HG03139 (cell line): ENCODE measurements around the gene LGALS4.
"Not testable (repeated sequence)": the region's sequence is repeated elsewhere in the genome, so short reads cannot be mapped to it uniquely, and the experiment has no call there.

Experiments used
- ATAC-seq: cut with Tn5 transposase; IDR thresholded peaks from one replicate; pipeline ENCODE4 v1.9.1; 2021; ENCODE audit not compliant: unreplicated experiment

The LGALS4 gene

GRCh38 chr19:38812841-38813320 is at the start of gene LGALS4:
Gene LGALS4 (minus strand): TSS chr19:38812945. CDS start chr19:38812886, 59 bp downstream.
- ATAC-seq, result no peak

DNA sequence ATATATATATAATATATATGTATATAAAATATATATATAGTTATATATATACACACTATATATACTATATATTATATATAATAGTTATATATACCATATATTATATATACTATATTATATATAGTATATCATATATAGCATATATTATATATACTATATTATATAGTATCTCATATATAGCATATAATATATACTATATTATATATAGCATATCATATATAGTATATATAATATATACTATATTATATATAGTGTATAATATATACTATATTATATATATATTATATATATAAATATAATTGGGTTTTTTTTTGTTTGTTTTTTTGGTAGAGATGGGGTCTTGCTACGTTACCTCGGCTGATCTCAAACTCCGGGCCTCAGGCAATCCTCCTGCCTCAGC is 48.6 kb upstream of the LGALS4 start:
- no peak for ATAC-seq

DNA sequence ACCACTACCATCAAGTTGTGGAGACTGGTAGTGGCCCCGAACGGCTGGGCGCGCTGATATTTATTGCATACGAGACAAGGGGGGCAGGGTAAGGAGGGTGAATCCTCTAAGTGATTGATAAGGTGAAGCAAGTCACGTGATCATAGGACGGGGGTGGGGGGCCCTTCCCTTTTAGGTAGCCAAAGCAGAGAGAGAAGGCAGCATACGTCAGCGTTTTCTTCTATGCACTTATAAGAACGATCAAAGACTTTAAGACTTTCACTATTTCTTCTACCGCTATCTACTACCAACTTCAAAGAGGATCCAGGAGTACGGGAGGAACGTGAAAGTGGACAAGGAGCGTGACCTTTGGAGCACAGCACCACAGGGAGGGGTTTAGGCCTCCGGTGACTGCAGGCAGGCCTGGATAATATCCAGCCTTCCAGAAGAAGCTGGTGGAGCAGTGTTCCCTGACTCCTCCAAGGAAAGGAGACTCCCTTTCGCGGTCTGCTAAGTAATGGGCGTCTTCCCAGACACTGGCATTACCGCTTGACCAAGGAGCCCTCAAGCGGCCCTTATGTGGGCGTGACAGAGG is 47.0 kb upstream of the LGALS4 start:
- not testable (repeated sequence) for ATAC-seq

- ATAC-seq, result no peak
Measured at GRCh38 chr19:38856813-38857212, 44.1 kb upstream of the LGALS4 start.

- not testable (repeated sequence) for ATAC-seq
Measured at GRCh38 chr19:38855751-38856150, 43.0 kb upstream of the LGALS4 start.

GRCh38 chr19:38854961-38855360 is 42.2 kb upstream of the LGALS4 start:
- ATAC-seq, result not testable (repeated sequence)

DNA sequence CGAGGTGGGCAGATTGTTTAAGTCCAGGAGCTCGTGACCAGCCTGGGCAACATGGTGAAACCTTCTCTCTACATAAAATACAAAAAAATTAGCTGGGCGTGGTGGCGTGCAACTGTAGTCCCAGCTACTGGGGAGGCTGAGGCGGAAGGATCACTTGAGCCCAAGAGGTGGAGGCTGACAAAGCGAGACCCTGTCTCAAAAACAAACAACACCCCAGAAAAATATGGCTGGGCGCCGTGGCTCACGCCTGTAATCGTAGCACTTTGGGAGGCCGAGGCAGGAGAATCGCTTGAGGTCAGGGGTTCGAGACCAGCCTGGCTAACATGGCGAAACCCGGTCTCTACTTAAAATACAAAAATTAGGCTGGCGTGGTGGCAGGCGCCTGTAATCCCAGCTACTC is 40.5 kb upstream of the LGALS4 start:
- ATAC-seq, result no peak

GRCh38 chr19:38852231-38853044 is 39.7 kb upstream of the LGALS4 start:
- no peak for ATAC-seq

GRCh38 chr19:38851622-38852230 is 39.0 kb upstream of the LGALS4 start:
- peak; percentile 23 for ATAC-seq

GRCh38 chr19:38850976-38851621 is 38.4 kb upstream of the LGALS4 start:
- ATAC-seq, result no peak

DNA sequence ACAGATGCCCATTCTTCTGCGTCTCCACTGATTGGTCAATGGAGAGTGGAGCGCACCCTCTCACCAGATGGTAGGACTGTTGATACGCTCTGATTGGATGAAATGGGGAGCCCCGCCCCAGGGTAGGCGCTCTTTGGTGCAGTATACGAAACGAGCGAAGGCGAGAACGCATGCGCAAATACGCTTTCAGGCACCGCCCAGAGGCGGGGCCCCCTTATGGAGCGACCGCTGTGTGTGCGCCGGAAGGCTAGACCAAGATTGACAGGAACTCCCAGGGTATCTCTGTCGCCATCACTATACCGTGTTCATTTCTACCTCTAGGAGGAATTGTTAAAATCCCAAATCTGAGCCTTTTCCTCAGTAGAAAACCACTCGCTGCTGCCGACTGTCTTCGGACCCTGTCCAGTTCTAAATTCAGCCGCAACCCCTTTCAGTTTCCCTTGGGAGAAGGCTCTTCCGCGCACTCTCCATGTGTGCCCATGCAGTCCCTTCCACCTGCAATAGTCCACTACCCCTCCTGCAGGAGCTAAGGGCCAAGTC is 37.8 kb upstream of the LGALS4 start:
- peak; percentile 62 for ATAC-seq

- peak; percentile 41 for ATAC-seq
Measured at GRCh38 chr19:38849860-38850435, 37.2 kb upstream of the LGALS4 start, which contains the start of gene HNRNPL. Gene HNRNPL (minus strand): TSS chr19:38849986. CDS start chr19:38849966, 20 bp downstream.

DNA sequence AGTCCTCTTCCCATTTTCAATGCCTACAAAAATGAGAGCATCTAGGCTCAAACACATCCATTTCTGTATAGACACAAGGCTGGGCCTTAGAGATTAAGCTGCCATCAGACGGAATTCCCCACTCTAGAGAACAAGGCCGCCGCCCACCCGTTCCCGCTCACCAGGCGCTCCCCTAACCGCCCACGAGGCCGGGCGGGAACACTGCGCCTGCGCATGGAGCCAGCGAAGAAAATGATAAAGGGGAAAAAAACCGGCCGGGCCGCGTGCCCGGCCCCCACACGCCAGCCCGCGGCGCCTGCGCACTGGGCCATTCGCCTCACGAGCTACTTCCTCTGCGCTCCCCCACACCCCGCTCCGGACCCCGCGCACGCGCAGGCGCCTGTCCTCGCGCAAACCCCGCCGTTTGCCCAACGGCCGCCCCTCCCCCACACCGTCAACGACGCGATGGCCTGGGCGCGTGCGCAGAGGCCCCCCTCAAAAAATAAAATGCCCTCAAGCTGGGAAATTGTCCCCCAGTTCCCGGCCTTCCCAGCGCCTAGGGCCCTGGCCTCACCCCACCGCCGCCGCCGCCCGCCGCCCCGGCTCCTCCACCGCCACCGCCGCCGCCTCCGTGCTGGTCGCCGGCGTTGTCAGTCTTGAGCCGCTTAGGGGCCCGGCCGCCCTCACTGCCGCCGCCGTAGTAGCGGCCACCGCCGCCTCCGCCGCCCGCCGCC is 36.6 kb upstream of the LGALS4 start:
- ATAC-seq, result peak; percentile 18

- no peak for ATAC-seq
Measured at GRCh38 chr19:38848299-38849146, 35.8 kb upstream of the LGALS4 start.

GRCh38 chr19:38846097-38846496 is 33.4 kb upstream of the LGALS4 start:
- no peak for ATAC-seq

DNA sequence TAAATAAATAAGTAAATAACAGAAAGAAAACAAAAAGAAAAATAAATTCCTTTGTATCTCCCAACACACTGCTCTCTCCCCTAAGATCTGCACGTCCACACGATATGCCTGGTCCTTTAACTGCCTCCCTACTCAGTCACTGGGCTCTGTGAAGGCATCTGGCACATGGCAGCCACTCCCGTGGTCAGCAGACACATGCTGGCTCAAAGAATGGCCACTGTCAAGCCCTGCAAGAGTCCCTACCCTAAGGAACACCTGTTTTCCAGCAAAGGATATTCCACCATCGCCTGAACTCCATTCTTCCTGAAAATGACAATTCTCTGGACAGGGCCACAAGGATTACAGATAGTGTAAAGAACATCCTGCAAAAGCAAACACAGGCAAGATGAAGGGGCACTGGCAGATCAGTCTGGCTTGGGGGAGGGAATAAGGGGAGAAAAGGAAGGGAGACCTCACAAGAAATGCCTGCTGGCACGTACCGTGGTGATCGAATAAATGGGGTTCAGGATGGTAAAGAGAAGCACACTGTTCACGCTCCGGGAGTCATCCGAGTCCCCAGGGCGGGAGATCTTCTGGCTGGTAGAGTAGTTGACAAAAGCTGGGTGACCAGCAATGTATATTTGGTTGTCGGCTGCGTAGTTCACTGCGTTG is 32.8 kb upstream of the LGALS4 start:
- ATAC-seq, result no peak

GRCh38 chr19:38844093-38844686 is 31.4 kb upstream of the LGALS4 start:
- ATAC-seq, result no peak

- ATAC-seq, result no peak
Measured at GRCh38 chr19:38843175-38843758, 30.5 kb upstream of the LGALS4 start.
